ENCODE measurements around the gene GDI2.
"Not testable (repeated sequence)": the region's sequence is repeated elsewhere in the genome, so short reads cannot be mapped to it uniquely, and the experiment has no call there.

GDI2 gene

DNA sequence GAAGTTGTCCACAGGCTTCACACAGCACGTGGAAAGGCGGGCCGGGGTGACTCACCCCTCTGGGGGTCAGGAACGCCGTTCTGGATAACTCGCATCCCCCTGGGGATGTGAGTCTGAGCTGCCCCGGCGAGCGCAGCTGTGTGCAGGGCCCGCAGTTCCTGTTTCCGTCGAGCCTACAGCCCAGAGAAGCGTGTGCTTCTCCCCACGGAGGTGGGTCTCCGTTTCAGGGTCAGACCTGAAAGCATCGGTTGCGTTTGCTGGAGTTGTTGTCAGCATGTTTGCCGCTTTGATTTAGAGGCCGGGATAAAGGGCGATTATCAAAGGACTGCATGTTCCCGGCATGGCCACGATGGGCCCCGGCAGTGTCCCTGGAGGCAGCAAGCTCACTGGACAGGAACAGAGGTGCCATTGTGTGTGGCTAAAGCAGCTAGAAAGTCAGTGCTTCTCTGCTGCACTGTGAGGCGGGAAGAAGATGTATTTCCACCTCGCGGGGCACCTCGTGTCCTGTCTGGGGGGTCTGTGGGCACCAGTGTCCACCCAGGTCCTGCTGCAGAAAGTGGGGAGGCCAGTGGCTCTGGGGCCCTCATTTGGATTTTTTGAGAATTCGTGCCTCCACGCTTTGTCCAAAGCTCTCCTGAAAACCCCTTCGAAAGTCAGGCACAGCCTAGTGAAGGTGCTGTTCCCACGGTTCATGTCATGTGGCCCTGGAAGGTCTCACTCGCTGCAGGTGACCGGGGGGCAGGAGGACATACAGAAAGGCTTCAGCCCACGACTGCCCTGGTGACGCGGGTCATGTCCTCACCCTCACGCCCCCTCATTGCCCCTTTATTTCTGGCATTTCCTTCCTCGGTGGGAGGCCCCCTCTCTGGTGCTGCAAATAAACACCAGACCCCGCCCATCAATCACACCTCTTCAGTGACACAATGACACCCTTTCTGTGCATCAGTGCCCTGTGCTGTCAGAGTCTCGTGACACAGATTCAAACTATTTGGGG, 27.4 kb upstream of the GDI2 start:
- no peak overlapping the region for H3K27ac ChIP-seq (ENCODE audit: low read depth, low read length)
- H3K36me3 ChIP-seq (ENCODE audit: control insufficient read depth, insufficient read depth, low read length), result no peaks in the 10 kb centered on the region
- no peaks in the 10 kb centered on the region for H3K4me1 ChIP-seq (ENCODE audit: control insufficient read depth, insufficient read depth, low read length)
- no peak overlapping the region for H3K9ac ChIP-seq (ENCODE audit: low read length)
- peak overlapping the region; percentile 8 for H3K4me3 ChIP-seq (ENCODE audit: low read length)
- H3K27me3 ChIP-seq (ENCODE audit: control insufficient read depth, insufficient read depth, low read length), result no peaks in the 10 kb centered on the region

DNA sequence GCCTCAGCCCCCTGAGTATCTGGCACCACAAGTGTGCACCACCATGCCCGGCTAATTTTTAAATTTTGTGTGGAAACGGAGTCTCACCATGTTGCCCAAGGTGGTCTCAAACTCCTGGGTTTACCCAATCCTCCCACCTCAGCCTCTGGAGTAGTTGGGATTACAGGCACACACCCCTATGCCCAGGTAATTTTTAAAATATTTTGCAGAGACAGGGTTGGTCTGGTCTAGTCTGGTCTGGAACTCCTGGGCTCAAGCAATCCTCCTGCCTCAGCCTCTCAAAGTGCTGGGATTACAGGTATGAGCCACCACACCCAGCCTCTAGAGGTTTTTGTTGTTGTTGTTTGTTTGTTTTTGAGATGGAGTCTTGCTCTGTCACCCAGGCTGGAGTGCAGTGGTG, 22.9 kb upstream of the GDI2 start:
- not testable (repeated sequence) for H3K27ac ChIP-seq (ENCODE audit: low read depth, low read length); H3K4me3 ChIP-seq (ENCODE audit: low read length); H3K27me3 ChIP-seq (ENCODE audit: control insufficient read depth, insufficient read depth, low read length); H3K36me3 ChIP-seq (ENCODE audit: control insufficient read depth, insufficient read depth, low read length); H3K9ac ChIP-seq (ENCODE audit: low read length); H3K4me1 ChIP-seq (ENCODE audit: control insufficient read depth, insufficient read depth, low read length)

DNA sequence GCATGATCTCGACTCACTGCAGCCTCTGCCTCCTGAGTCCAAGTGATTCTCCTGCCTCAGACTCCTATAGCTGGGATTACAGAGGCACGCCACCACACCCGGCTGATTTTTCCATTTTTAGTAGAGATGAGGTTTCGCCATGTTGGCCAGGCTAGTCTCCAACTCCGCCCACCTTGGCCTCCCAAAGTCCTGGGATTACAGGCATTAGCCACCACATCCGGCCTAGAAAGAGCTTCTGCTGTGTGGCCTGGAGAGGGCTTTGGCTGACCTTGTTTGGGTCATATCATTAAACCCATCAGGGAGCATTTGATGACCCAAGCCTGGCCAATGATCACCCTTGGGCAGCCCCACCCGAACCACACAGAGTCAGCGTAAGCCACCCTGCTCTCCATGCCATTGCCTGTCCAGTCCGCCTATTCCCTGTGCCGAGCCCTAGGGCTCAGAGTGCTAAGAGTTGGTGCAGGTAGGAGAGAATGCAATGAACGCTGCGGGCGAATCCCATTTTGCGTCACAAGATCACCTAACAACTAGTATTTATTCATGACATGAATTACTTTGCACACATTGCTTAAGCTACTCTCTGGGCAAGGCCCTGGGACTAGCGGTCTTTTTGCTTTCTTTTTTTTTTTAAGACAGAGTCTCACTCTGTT, 22.3 kb upstream of the GDI2 start:
- Histone ChIP-seq H3K27ac (ENCODE audit: low read depth, low read length) (no peak overlapping the region), H3K9ac (ENCODE audit: low read length) (no peak overlapping the region), H3K4me3 (ENCODE audit: low read length) (no peak overlapping the region), H3K36me3 (ENCODE audit: control insufficient read depth, insufficient read depth, low read length) (no peaks in the 10 kb centered on the region), H3K27me3 (ENCODE audit: control insufficient read depth, insufficient read depth, low read length) (no peaks in the 10 kb centered on the region), H3K4me1 (ENCODE audit: control insufficient read depth, insufficient read depth, low read length) (no peaks in the 10 kb centered on the region)

DNA sequence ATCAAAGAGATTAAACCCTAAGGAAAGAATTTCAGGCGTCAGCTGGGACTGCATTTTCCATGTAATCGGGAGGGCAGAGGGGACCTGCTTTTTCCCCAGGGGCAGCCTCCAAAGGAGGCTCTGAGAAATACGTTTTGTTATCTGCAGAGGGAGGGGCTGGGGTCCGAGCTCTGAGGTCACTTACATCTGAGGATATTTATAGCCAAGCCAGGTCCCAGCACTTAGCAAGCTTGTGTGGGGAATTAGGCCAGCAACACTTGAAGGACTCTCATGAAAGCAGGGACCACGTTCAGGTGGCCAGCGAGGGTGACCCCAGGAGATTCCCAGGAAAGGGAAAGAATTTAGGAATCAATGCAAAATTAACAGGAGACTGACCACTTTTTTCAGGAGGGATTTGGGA, 20.6 kb upstream of the GDI2 start:
- Histone ChIP-seq H3K4me1 (ENCODE audit: control insufficient read depth, insufficient read depth, low read length) (no peaks in the 10 kb centered on the region), H3K4me3 (ENCODE audit: low read length) (no peak overlapping the region), H3K27ac (ENCODE audit: low read depth, low read length) (no peak overlapping the region), H3K27me3 (ENCODE audit: control insufficient read depth, insufficient read depth, low read length) (no peaks in the 10 kb centered on the region), H3K9ac (ENCODE audit: low read length) (no peak overlapping the region), H3K36me3 (ENCODE audit: control insufficient read depth, insufficient read depth, low read length) (no peaks in the 10 kb centered on the region)

DNA sequence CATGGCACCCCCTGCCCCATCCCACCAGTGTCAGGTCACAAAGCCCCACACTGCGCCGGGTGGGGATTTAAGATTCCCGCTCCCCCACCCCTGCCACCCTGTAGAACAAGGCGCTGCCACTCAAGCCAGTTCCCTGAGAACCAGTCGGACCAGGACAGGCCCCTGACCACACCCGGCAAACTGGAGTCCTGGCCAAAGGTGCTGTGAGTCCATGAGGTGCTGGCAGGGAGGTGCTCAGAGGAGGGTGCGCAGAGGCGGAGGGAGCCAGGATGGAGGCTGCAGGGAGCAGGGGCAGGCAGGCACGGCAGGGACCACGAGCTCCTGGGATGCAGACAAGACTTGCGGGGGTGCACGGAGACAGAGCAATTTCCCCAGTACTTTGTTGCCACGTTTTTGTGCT, 19.7 kb upstream of the GDI2 start:
- Histone ChIP-seq H3K27ac (ENCODE audit: low read depth, low read length) (no peak overlapping the region), H3K27me3 (ENCODE audit: control insufficient read depth, insufficient read depth, low read length) (no peaks in the 10 kb centered on the region), H3K4me1 (ENCODE audit: control insufficient read depth, insufficient read depth, low read length) (no peaks in the 10 kb centered on the region), H3K36me3 (ENCODE audit: control insufficient read depth, insufficient read depth, low read length) (no peaks in the 10 kb centered on the region), H3K4me3 (ENCODE audit: low read length) (no peak overlapping the region), H3K9ac (ENCODE audit: low read length) (no peak overlapping the region)

DNA sequence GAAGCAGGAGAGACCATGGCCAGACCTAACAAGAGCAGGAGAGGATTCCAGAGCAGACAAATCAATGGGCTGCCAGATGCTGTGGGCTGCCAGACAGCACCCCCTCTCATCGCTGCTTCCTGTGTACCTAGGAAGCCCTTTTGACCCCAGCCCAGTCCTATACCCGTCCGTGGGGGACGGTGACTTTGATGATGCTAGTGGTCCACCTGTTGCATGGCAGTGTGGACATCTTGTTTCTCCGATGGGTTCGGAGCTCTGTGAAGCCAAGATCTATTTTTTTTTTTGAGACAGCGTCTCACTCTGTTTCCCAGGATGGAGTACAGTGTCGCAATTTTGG, 18.2 kb upstream of the GDI2 start:
- no peaks in the 10 kb centered on the region for H3K36me3 ChIP-seq (ENCODE audit: control insufficient read depth, insufficient read depth, low read length)
- no peak overlapping the region for H3K4me3 ChIP-seq (ENCODE audit: low read length)
- H3K9ac ChIP-seq (ENCODE audit: low read length), result no peak overlapping the region
- no peaks in the 10 kb centered on the region for H3K27me3 ChIP-seq (ENCODE audit: control insufficient read depth, insufficient read depth, low read length)
- H3K27ac ChIP-seq (ENCODE audit: low read depth, low read length), result no peak overlapping the region
- no peaks in the 10 kb centered on the region for H3K4me1 ChIP-seq (ENCODE audit: control insufficient read depth, insufficient read depth, low read length)

DNA sequence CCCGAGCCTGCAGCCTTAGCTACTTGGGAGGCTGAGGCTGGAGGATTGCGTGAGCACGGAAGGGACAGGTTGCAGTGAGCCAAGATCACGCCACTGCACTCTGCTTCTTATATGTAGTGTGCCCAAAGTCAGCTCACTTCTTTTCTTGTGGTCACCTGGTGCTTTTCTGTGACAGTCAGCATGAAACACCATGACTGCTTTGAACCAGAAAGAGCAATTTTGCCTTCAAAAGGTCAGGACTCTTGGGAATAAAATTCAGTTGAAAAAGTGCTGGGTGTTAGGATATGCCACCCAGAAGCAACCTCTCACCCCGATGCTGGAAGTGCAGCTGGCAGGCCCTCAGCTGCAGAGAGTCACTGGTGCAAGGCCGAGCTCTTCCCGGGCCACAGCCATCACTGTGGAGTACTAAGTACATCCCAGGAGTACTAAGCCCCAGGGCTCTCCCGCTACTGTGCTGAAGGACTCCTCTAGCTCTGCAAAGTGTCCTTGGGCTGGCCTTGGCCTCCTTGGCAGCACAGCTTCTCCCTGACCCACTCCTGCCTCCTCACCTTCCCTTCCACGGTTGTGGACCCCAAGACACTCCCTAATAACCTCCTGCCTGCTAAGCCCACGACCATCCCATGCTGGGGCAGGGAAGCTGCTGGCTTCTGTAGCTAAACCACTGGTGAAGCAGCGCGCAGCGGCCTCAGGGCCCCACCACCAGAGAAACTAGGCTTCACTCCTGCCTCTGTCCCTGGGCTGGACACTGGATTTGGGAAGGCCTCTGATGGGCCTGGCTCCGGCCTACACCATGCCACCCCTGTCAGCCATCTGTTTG, 17.6 kb upstream of the GDI2 start:
- no peaks in the 10 kb centered on the region for H3K27me3 ChIP-seq (ENCODE audit: control insufficient read depth, insufficient read depth, low read length)
- H3K4me1 ChIP-seq (ENCODE audit: control insufficient read depth, insufficient read depth, low read length), result no peaks in the 10 kb centered on the region

DNA sequence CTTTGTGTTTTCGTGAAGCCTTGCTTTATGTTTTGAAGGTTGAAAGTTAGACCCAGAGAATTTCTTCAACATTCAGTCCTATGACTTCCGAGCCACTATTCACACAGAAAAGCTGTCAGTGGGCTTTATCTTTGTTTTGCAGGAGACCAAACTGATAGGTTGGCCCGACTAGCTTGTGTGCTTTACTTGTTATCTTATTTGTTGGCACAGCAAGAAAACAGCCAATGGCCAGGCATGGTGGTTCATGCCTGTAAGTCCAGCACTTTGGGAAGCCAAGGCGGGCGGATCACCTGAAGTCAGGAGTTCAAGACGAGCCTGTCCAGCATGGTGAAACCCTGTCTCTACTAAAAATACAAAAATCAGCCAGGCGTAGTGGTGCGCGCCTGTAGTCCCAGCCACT, 16.0 kb upstream of the GDI2 start:
- H3K9ac ChIP-seq (ENCODE audit: low read length), result no peak overlapping the region
- no peak overlapping the region for H3K27ac ChIP-seq (ENCODE audit: low read depth, low read length)
- H3K4me3 ChIP-seq (ENCODE audit: low read length), result no peak overlapping the region
- H3K27me3 ChIP-seq (ENCODE audit: control insufficient read depth, insufficient read depth, low read length), result no peaks in the 10 kb centered on the region
- H3K4me1 ChIP-seq (ENCODE audit: control insufficient read depth, insufficient read depth, low read length), result no peaks in the 10 kb centered on the region
- H3K36me3 ChIP-seq (ENCODE audit: control insufficient read depth, insufficient read depth, low read length), result no peaks in the 10 kb centered on the region

More for the DNA sequence above, 17.6 kb upstream of the GDI2 start:
- Histone ChIP-seq H3K36me3 (ENCODE audit: control insufficient read depth, insufficient read depth, low read length) (no peaks in the 10 kb centered on the region), H3K9ac (ENCODE audit: low read length) (no peak overlapping the region), H3K27ac (ENCODE audit: low read depth, low read length) (no peak overlapping the region), H3K4me3 (ENCODE audit: low read length) (no peak overlapping the region)

DNA sequence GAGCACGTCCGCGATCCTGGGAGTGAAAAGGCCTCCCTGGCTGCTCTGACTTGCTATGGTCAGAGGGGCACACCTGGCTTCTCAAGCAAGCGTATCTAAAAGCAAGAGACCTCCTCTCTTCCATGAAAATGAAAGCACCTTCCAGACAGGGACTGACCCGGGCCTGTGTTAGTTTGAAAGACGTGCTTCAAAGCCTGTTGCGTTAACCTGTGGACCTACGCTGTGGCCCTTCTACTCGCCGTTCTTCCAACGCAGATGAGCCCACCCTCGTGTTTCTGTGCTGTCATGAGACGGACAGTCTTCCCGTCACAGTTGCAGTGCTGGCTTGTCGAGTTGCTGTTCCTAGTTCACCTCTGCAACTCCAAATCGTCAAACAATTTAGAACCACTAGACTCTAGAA, 15.5 kb upstream of the GDI2 start:
- H3K27me3 ChIP-seq (ENCODE audit: control insufficient read depth, insufficient read depth, low read length), result no peaks in the 10 kb centered on the region
- no peak overlapping the region for H3K4me3 ChIP-seq (ENCODE audit: low read length)
- H3K9ac ChIP-seq (ENCODE audit: low read length), result no peak overlapping the region
- H3K36me3 ChIP-seq (ENCODE audit: control insufficient read depth, insufficient read depth, low read length), result no peaks in the 10 kb centered on the region
- H3K27ac ChIP-seq (ENCODE audit: low read depth, low read length), result no peak overlapping the region
- no peaks in the 10 kb centered on the region for H3K4me1 ChIP-seq (ENCODE audit: control insufficient read depth, insufficient read depth, low read length)

DNA sequence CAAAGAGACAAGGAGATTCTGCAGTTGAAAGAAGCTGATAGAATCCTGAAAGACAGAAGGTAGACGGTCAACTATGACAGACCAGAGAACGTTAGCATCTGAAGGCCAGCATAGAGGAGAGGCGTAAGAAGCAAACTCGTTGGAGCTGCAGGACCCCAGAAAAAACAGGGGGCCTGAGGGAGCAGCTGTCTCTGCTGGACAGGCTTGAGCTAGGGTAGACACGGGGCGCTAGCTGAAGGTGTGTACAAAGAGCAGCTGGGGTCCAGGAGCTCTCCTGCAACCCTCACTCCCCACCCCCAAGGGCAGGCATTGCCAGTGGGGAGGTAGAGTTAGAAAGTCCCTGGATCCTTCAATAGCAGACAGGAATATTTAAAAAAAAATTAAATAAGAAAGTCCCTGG, 14.6 kb upstream of the GDI2 start:
- Histone ChIP-seq H3K4me3 (ENCODE audit: low read length) (no peak overlapping the region), H3K27me3 (ENCODE audit: control insufficient read depth, insufficient read depth, low read length) (no peaks in the 10 kb centered on the region), H3K9ac (ENCODE audit: low read length) (no peak overlapping the region), H3K27ac (ENCODE audit: low read depth, low read length) (no peak overlapping the region), H3K4me1 (ENCODE audit: control insufficient read depth, insufficient read depth, low read length) (no peaks in the 10 kb centered on the region), H3K36me3 (ENCODE audit: control insufficient read depth, insufficient read depth, low read length) (no peaks in the 10 kb centered on the region)

DNA sequence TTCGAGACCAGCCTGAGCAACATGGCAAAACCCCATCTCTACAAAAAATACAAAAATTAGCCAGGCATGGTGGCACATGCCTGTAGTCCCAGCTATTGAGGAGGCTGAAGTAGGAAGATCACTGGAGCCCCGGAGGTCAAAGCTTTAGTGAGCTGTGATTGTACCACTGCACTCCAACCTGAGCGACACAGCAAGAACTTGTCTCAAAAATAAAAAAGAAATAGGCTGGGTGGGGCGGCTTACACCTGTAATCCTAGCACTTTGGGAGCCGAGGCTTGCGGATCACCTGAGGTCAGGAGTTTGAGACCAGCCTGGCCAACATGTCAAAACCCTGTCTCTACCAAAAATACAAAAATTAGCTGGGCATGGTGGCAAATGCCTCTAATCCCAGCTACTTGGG, 13.3 kb upstream of the GDI2 start:
- H3K9ac ChIP-seq (ENCODE audit: low read length); H3K36me3 ChIP-seq (ENCODE audit: control insufficient read depth, insufficient read depth, low read length); H3K4me1 ChIP-seq (ENCODE audit: control insufficient read depth, insufficient read depth, low read length); H3K27me3 ChIP-seq (ENCODE audit: control insufficient read depth, insufficient read depth, low read length); H3K27ac ChIP-seq (ENCODE audit: low read depth, low read length); H3K4me3 ChIP-seq (ENCODE audit: low read length): not testable (repeated sequence)

DNA sequence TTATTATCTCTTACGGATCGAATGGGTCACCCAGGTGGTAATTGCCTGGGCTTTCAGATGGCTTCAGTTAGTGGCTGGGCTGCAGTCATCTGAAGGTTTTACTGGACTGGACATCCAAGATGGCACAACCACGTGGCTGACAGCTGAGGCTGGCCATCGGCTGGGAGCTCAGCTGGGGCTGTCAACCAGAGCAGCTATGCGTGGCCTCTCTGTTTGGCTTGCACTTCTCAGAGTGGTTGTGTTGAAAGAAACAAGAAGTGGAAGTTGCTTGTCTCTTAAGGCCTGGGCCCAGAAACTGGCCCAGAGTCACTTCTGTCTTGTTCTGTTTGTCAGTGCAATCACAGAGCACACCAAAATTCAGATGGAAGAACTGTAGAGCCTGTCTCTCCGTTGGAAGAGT, 5.7 kb upstream of the GDI2 start:
- no peaks in the 10 kb centered on the region for H3K27me3 ChIP-seq (ENCODE audit: control insufficient read depth, insufficient read depth, low read length)
- no peak overlapping the region for H3K27ac ChIP-seq (ENCODE audit: low read depth, low read length)
- no peak overlapping the region for H3K9ac ChIP-seq (ENCODE audit: low read length)
- no peaks in the 10 kb centered on the region for H3K36me3 ChIP-seq (ENCODE audit: control insufficient read depth, insufficient read depth, low read length)
- no peak overlapping the region for H3K4me3 ChIP-seq (ENCODE audit: low read length)
- peaks cover 9% of the 10 kb centered on the region for H3K4me1 ChIP-seq (ENCODE audit: control insufficient read depth, insufficient read depth, low read length)
